Left kidney (tissue), 2 donors: ENCODE results near the gene THBD. TPM values are rescaled to one million over a fixed set of nuclear protein-coding genes. Genes with fewer than 3 reads are reported as not detected.

Source experiments
- DNase-seq: peaks from one replicate; pipeline ENCODE4 v3.0.0-alpha.2; 2013
- polyA plus RNA-seq: library from polyadenylated mRNA; unstranded; fragments of 120-200 nt; gene quantifications from one replicate; pipeline ENCODE4 v1.2.1, GENCODE V29; 2013; ENCODE audit not compliant: insufficient read length

Gene THBD
- polyA plus RNA-seq, 1 donor, result 4.2 TPM

- no peak for DNase-seq
Measured at GRCh38 chr20:23010096-23010495, 39.4 kb downstream of the THBD start.

- no peak for DNase-seq
Measured at GRCh38 chr20:23009636-23010035, 39.8 kb downstream of the THBD start.

- DNase-seq, result no peak
Measured at GRCh38 chr20:23008667-23009066, 40.8 kb downstream of the THBD start.

GRCh38 chr20:23007886-23008655, 41.4 kb downstream of the THBD start:
- DNase-seq, result no peak

- no peak for DNase-seq
Measured at GRCh38 chr20:23007462-23007861, 42.0 kb downstream of the THBD start.

GRCh38 chr20:23005776-23006175, 43.7 kb downstream of the THBD start:
- DNase-seq, result no peak

GRCh38 chr20:23003881-23004460, 45.5 kb downstream of the THBD start:
- DNase-seq, result no peak

- no peak for DNase-seq
Measured at GRCh38 chr20:23003077-23003635, 46.3 kb downstream of the THBD start.

GRCh38 chr20:23002276-23002675, 47.2 kb downstream of the THBD start:
- DNase-seq, result no peak

GRCh38 chr20:23000232-23000947, 49.1 kb downstream of the THBD start:
- no peak for DNase-seq

- DNase-seq, result no peak
Measured at GRCh38 chr20:22999756-23000155, 49.7 kb downstream of the THBD start.

GRCh38 chr20:22998476-22998875, 51.0 kb downstream of the THBD start:
- no peak for DNase-seq

GRCh38 chr20:22995923-22996322, 53.5 kb downstream of the THBD start:
- no peak for DNase-seq

Other genes starting within 250 kb of the THBD start
- gene SSTR4, start 14.4 kb downstream of the THBD start, polyA plus RNA-seq, result not detected
- gene CD93, start 36.7 kb upstream of the THBD start, polyA plus RNA-seq, result 37.9 TPM